GM18951 (cell line): ENCODE data around the gene APPBP2.

ENCODE experiments used
- POLR2A ChIP-seq: IDR thresholded peaks from 4 replicates; pipeline ENCODE4 v1.6.1; 2011; ENCODE audit warnings: mild to moderate bottlenecking; ENCODE audit not compliant: insufficient read length, insufficient read depth; ENCODE audit errors: extremely low read depth
- in situ Hi-C: fragments of 300-500 bp; cut with MboI; formaldehyde crosslinking; loops from one replicate; pipeline ENCODE4 v1.12.0; 2022; ENCODE audit warnings: low sequenced_read_pairs, mixed read lengths, inconsistent platforms; ENCODE audit not compliant: unreplicated experiment

The APPBP2 gene

DNA sequence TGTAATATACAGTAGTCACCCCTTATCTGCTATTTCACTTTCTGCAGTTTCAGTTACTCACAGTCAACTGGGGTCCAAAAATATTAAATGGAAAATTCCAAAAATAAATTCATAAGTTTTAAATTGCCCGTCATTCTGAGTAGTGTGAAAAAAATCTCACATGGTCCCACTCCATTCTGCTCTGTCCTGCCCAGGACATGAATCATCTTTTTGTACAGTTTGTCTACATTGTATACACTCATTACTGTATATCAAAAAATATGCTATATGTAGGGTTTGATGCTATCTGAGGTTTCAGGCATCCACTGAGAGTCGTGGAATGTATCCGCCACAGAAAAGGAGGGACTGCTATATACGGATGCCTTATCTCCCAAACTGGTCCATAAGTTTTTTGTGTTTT lies 16.0 kb upstream of the APPBP2 start:
- in situ Hi-C loops, result no loop called here
- TF ChIP-seq POLR2A, result no peak

DNA sequence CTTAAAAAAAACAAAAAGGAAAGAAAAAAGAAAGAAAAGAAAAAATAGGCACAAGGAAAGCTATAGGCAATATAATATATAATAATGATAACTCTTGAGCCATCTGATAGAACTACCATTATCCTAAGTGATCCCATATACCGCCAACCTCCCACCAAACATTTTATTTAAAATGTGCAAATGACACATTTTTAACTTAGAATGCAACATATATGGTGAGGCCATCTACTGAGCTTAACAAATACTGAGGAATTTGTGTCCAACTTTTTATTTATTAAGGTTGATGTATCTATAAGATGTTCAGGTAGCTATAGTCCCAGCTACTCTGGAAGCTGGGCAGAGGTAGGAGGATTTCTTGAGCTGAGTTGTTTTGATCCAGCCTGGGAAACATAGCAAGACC lies 14.4 kb upstream of the APPBP2 start:
- no peak for TF ChIP-seq POLR2A
- in situ Hi-C loops, result no loop called here

DNA sequence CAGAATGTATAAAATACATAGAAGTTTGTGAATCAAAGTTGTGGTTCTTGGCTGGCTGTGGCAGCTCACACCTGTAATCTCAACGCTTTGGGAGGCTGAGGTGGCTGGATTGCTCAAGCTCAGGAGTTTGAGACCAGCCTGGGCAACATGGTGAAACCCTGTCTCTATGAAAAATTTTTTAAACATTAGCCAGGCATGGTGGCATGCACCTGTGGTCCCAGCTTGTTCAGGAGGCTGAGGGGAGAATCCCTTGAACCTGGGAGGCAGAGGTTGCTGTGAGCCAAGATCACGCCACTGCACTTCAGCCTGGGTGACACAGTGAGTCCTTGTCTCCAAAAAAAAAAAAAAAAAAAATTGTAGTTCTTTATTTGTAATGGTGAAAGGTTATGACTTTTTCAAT lies 13.8 kb upstream of the APPBP2 start:
- TF ChIP-seq POLR2A, result no peak
- in situ Hi-C loops, result no loop called here

DNA sequence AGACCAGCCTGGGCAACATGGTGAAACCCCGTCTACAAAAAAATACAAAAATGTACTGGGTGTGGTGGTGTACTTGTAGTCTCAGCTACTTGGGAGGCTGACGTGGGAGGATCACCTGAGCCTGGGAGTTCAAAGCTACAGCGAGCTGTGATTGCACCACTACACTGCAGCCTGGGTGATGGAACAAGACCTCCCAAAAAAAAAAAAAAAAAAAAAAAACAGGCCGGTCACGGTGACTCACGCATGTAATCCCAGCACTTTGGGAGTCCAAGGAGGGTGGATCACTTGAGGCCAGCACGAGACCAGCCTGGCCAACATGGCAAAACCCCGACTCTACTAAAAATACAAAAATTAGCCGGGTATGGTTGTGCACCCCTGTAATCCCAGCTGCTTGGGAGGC lies 12.7 kb upstream of the APPBP2 start:
- no peak for TF ChIP-seq POLR2A
- in situ Hi-C loops, result no loop called here

DNA sequence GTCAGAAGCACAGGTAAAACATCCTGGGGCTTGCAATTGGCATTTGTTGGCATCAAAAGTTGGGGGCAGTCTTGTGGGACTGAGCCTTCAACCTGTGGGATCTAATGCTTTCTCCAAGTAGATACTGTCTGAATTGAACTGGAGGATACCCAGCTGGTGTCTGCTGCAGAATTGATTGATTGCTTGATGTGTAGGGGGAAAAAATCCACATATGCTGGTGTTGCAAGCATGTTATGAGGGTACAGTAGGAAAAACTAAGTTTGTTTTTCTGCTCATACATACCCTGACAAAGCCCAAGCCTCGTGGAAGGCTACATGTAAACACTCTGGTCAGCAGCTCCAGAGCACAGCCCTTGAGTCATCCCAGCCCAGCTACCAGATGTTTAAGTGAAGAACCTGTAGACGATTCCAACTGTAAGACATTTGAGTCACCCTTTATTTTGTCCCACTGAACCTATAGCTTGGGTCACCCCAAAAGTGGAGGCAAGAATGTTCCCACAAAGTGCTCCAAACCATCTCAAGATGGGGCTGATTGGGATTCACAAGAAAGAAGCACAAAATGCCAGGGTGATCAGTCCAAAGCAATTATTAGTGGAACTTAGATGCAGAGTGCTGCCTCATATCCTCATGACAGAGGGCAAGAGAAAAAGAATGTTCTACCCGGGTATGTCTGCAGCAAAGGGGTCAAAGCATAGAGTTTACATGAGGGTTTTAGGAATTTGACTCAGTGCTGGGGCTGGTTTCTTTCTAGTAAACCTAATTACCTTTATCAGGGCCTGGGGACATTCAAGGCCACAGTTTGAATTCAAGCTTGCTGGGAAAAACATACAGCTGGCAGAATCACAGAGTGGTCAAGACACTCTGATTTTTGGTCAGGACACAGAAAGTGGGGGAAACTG lies 9.6 kb upstream of the APPBP2 start:
- in situ Hi-C loops, result no loop called here
- TF ChIP-seq POLR2A, result no peak

DNA sequence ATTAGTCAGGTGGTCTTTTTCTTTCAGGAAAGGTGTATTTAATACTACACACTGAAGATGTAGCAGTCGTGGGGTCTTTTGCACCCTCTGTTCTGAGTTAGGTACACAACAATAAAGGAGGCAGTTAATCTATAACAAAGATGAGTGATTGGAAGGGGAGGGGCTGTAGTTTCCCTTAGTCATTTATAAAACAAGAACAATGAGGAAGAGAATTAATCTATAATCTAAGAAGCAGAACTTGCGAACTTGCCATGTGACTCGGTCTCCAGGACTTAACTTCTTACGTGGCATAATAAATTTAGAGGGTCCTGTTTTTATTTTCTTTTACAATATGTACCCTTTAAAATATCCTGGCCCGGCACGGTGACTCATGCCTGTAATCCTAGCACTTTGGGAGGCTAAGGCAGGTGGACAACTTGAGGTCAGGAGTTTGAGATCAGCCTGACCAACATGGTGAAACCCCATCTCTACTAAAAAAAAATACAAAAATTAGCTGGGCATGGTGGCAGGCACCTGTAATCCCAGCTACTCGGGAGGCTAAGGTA lies 8.6 kb upstream of the APPBP2 start:
- in situ Hi-C loops, result no loop called here
- TF ChIP-seq POLR2A, result no peak

DNA sequence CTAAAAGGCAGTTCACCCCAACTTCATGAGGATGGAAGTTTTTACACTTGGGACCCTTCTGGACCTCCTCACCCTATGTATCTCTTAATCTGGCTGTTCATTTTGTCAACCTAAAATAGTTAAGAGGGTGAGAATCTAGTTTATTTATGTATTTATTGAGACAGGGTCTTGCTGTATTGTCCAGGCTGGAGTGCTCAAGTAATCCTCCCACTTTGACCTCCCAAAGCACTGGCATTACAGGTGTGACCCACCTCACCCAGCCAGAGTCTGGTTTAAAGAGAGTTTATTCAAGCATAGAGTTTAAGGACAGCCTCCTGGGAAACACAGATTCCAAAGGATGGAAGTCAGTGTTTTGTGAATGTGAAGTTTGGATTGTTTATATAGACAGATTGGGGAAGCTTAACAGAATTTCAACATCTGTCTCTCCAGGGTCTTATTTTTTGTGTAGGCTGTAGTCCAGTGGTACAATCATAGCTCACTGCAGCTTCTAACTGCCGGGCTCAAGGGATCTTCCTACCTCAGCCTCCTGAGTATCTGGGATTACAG lies 8.0 kb upstream of the APPBP2 start:
- no peak for TF ChIP-seq POLR2A
- in situ Hi-C loops, result no loop called here

DNA sequence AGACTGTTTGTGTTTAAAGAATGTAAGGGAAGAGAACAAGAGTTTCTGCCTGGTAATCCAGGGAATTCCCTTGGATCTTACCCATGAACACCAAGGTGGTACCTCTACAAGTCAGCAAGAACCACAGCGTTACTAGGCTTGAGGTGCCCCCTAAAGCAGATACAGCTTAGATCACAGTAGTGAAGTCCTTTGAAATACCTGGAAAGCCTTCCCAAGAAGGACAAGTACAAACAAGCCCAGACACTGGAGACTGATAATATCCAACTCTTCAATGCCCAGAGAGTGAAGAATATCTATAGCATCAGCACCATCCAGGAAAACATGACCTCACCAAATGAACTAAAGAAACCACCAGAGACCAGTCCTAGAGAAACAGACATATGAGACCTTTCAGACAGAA lies 3.8 kb upstream of the APPBP2 start:
- TF ChIP-seq POLR2A, result no peak

DNA sequence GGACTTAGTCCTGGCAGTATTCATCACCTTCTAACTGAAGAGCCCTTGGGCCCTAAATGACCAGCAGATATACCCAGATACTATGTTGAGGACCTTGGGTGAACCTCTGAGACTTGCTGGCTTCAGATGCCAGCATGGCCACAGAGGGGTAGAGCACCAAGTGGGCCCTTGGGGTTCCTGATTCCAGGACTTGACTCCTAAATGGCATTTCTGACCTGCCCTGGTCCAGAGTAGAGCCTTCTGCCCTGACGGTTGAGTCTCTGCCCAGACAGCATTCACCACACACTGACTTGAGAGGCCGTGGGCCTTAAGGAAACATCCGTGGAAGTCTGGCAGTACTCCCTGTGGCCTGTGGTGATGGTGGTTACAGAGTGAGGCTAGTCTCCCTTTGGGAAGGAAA lies 2.8 kb upstream of the APPBP2 start:
- in situ Hi-C loops, result no loop called here

More for the DNA sequence above, 3.8 kb upstream of the APPBP2 start:
- in situ Hi-C loops, result no loop called here

DNA sequence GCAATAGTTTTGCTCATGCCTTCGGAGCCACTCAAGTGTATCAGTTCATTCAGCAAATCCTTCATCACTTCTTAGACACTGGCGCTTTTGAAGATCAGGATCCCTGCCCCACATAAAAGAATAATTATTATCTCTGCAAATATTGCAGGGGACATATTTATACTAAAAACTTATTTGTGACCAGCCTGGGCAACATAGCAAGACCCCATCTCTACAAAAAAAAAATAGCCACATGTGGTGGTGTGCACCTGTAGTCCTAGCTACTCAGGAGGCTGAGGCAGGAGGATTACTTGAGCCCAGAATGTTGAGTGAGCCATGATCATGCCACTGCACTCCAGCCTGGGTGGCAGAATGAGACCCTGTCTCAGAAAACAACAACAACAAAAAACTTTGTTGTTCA lies 1.7 kb upstream of the APPBP2 start:
- in situ Hi-C loops, result no loop called here
- no peak for TF ChIP-seq POLR2A

More for the DNA sequence above, 2.8 kb upstream of the APPBP2 start:
- TF ChIP-seq POLR2A, result no peak

DNA sequence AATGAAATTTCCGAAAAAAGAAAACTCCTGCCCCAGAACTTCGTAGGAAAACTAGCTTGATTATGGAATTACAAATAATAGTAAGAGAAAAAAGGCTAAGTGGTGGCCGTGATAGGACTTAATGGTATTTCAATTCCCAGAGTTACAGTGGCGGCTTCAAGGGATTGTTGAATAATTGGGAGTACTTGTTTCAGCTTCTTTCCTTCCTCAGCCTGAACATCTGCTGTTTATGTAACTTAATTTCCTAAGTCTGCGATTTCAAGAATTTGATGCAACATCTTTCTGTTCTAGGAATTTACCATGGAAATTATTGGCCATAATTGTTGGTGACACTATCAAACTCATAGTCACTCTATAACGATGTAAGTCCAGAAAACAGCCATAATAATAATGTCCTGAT lies 684 bp upstream of the APPBP2 start:
- in situ Hi-C loops, result no loop called here

DNA sequence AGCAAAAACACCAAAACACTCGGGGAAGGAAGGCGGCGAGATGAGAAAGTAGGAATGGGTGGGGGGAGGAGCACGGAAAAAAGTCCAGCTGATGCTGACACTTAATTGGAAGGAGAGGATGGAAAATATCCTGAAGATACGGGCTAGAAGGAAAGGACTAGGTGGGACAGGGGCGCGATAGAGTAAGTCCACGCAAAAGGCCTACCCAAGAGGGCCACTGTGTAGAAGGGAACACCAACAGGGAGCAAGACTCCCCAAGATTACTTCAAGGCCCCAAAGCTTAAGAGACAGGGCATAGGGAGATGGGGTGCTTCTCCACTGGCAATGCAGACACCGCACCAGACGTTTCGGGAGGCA lies 736 bp downstream of the APPBP2 start:
- no peak for TF ChIP-seq POLR2A
- in situ Hi-C loops, result no loop called here

More for the DNA sequence above, 684 bp upstream of the APPBP2 start:
- TF ChIP-seq POLR2A, result no peak

DNA sequence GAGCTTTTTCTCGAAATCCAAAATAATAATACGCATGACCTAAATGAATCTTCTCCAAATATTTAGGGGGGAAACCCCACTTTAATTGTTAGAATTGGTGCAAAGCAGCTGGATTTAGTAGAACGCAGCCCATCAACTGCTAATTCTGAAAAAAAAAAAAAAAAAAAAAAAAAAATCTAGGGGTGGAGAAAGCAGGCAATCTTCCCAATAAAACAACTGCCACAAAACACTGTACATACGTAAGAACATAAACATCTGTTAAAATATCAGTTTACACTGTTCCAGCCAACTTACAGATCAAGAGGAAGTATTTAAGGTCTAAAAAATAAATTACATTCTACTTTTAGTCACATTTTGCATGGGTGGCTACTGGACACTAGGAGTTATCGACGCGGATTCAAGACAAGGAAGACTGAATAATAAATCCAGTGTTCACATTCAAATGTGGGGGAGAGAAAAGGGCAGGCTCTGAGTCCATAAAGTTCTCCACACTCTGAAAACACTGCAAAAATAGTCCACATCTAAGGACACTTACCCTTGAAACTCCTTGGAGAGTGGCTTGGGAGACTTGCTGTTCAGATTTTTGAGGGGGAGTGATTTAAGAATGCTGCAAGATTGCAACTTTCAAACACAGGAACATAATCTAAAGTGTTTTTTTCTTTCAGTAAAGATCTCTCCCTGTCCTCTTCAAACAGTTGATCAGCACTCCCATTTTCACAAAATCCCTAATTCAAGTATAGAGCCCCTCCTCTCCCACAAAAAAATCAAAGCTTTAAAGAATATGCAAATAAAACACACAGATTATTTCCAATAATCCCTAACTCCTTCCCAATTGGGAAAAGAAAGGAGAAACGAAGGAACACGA lies 1.3 kb downstream of the APPBP2 start:
- in situ Hi-C loops, result no loop called here
- TF ChIP-seq POLR2A, result no peak

DNA sequence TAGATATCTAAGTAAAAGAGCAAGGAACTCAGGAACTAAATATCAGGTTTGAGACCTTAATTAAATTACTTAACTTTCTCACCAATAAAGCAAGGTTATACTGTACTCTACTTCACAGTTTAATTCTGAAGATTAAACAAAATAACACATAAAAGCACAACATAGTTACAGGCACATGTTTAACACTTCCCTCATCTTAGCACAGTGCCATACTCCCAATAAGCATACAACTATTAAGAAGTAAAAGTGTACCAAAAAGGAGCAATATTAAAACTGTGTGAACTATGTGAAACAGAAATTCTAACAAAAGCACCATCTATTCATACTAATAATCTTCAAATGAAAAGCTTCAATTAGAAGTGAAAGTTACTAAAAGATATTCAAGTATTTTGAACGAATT lies 2.2 kb downstream of the APPBP2 start:
- in situ Hi-C loops, result no loop called here
- TF ChIP-seq POLR2A, result no peak
